SU-DHL-6 (cell line): Measurements from ENCODE around the gene WFIKKN1.
"Not testable (repeated sequence)": the region's sequence is repeated elsewhere in the genome, so short reads cannot be mapped to it uniquely, and the experiment has no call there.

Experiments used
- H2AFZ ChIP-seq: fragments of 200-600 bp; sonication (generic); 2 replicates; pipeline ENCODE4 v1.6.1; 2014; ENCODE audit warnings: low read depth, mild to moderate bottlenecking, moderate library complexity, mixed read lengths, antibody characterized with exemption, low read length; ENCODE audit not compliant: severe bottlenecking
- H3F3A ChIP-seq: fragments of 200-600 bp; shearing (Covaris generic); 2 replicates; pipeline ENCODE4 v1.6.0; 2016; ENCODE audit warnings: antibody characterized with exemption, mild to moderate bottlenecking; ENCODE audit not compliant: insufficient read depth
- H3K27ac ChIP-seq: fragments of 200-600 bp; sonication (generic); 2 replicates; pipeline ENCODE4 v1.5.1; 2016; ENCODE audit warnings: low read depth, mild to moderate bottlenecking, low read length, moderate library complexity, mixed read lengths
- H3K27me3 ChIP-seq: fragments of 200-600 bp; sonication (generic), shearing (Covaris generic); 2 replicates; pipeline ENCODE4 v1.6.0; 2014; ENCODE audit warnings: mild to moderate bottlenecking, low read length
- H3K36me3 ChIP-seq: fragments of 200-600 bp; sonication (generic); 2 replicates; pipeline ENCODE4 v1.6.1; 2014; ENCODE audit warnings: mild to moderate bottlenecking, low read length, mixed read lengths
- H3K4me2 ChIP-seq: fragments of 300-600, 200-600 bp; shearing (Covaris generic), sonication (generic); 2 replicates; pipeline ENCODE4 v1.6.0; 2014; ENCODE audit warnings: low read length, low read depth, mild to moderate bottlenecking; ENCODE audit not compliant: poor library complexity, severe bottlenecking
- H3K4me3 ChIP-seq: fragments of 200-600 bp; sonication (generic); 2 replicates; pipeline ENCODE4 v1.5.1; 2014; ENCODE audit warnings: antibody characterized with exemption, low read length, mild to moderate bottlenecking, mixed read lengths; ENCODE audit not compliant: insufficient read depth, poor library complexity, severe bottlenecking
- H3K79me2 ChIP-seq: fragments of 200-600 bp; sonication (generic); 2 replicates; pipeline ENCODE4 v1.6.1; 2014; ENCODE audit warnings: mild to moderate bottlenecking, low read length, moderate library complexity; ENCODE audit not compliant: insufficient read depth
- H3K9ac ChIP-seq: fragments of 200-600 bp; sonication (generic); 2 replicates; pipeline ENCODE4 v1.7.0; 2014; ENCODE audit warnings: mild to moderate bottlenecking, low read length
- H3K9me2 ChIP-seq: fragments of 200-600 bp; sonication (generic); replicated peaks from 2 replicates; pipeline ENCODE4 v1.6.1; 2014; ENCODE audit warnings: low read length; ENCODE audit not compliant: insufficient read depth
- H3K9me3 ChIP-seq: fragments of 200-600 bp; sonication (generic); 2 replicates; pipeline ENCODE4 v1.6.1; 2014; ENCODE audit warnings: low read length, mixed read lengths; ENCODE audit not compliant: insufficient read depth
- H4K20me1 ChIP-seq: fragments of 200-600 bp; sonication (generic); 2 replicates; pipeline ENCODE4 v1.6.1; 2014; ENCODE audit warnings: low read depth, mild to moderate bottlenecking, antibody characterized with exemption, low read length, moderate library complexity, mixed read lengths
- EZH2phosphoT487 ChIP-seq: fragments of 200-600 bp; sonication (generic), shearing (Covaris generic); conservative IDR thresholded peaks from 2 replicates; pipeline ENCODE4 v1.6.1; 2018; ENCODE audit warnings: mild to moderate bottlenecking, antibody characterized with exemption, low read length, moderate library complexity, mixed read lengths
- TF ChIP-seq, protein P1 (sequence below): fragments of 200-600 bp; sonication (generic); IDR thresholded peaks from one replicate; pipeline ENCODE4 v1.5.1; 2017; ENCODE audit warnings: antibody characterized with exemption, mild to moderate bottlenecking, low read length, moderate library complexity; ENCODE audit not compliant: insufficient read depth, poor library complexity, severe bottlenecking

The WFIKKN1 gene

DNA sequence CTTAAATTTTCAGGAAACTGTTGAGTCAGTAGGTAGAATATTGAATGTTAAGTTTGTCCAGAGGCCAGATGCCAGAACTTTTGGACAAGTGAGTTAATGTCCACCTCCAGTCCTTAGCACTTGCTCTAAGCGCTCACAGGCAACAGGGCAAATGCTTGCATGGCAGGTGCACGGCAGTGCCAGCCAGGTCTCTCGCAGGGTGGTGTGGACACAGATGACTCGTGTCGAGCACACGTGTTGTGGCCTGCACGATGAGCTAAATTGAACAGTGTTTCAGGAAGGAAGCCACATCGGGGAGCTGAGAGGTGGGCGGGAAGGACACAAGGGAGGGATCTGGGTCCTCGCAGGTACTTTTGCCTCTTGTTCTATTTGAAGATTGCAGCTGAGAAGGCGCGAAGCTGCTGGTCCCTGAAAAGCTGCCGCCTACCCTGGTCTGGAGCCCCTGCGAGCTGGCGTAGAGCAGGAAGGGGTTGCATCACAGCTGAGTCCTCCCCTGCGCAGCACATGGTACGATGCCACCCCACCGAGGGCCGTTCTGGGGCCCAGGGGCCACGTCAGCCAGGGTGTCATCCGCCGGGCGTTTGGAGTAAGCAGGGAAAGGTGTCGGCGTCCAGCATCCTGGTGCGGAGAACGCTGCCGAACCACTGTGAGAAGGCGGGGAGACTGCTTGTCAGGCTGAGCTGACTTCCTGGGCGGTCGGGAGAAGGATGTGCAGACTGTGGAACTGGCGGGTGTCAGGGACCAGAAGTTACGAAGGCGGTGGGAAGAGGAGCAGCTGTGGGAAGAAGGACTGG, 34.6 kb upstream of the WFIKKN1 start:
- Histone ChIP-seq H3K9me3 (no peaks in the 10 kb centered on the region), H3K27ac (no peak overlapping the region), H3K27me3 (no peaks in the 10 kb centered on the region), H3K4me3 (no peak overlapping the region), H3F3A (no peaks in the 10 kb centered on the region), H3K79me2 (peaks cover 7% of the 10 kb centered on the region; the same call in 1 of the 2 replicates), H3K36me3 (no peaks in the 10 kb centered on the region), H4K20me1 (no peaks in the 10 kb centered on the region), H3K9me2 (no peaks in the 10 kb centered on the region), H3K9ac (no peak overlapping the region), H3K4me2 (no peak overlapping the region), H2AFZ (no peak overlapping the region)
- TF ChIP-seq EZH2phosphoT487, result no peak
- TF ChIP-seq, protein P1, sequence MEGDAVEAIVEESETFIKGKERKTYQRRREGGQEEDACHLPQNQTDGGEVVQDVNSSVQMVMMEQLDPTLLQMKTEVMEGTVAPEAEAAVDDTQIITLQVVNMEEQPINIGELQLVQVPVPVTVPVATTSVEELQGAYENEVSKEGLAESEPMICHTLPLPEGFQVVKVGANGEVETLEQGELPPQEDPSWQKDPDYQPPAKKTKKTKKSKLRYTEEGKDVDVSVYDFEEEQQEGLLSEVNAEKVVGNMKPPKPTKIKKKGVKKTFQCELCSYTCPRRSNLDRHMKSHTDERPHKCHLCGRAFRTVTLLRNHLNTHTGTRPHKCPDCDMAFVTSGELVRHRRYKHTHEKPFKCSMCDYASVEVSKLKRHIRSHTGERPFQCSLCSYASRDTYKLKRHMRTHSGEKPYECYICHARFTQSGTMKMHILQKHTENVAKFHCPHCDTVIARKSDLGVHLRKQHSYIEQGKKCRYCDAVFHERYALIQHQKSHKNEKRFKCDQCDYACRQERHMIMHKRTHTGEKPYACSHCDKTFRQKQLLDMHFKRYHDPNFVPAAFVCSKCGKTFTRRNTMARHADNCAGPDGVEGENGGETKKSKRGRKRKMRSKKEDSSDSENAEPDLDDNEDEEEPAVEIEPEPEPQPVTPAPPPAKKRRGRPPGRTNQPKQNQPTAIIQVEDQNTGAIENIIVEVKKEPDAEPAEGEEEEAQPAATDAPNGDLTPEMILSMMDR, result no peak

DNA sequence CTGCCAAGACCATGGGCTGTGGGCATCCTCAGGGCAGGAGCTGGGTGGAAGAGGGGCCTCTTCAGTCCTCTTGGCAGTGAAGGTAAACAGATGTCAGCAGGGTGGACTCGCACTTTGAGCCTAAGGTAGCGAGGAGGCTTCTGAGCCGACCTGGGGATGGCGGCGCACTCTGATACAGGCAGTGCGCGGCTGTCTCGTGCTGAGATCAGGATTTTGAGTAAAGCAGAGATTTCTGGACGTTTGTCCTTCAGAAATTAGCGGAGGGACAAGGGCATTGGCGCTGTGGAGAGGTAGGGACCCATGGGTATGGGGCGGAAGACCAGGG, 34.1 kb upstream of the WFIKKN1 start:
- Histone ChIP-seq H3K4me3 (no peak overlapping the region), H3F3A (no peaks in the 10 kb centered on the region), H3K9me3 (no peaks in the 10 kb centered on the region), H3K36me3 (no peaks in the 10 kb centered on the region), H3K4me2 (no peak overlapping the region), H2AFZ (no peak overlapping the region), H3K79me2 (peaks cover 7% of the 10 kb centered on the region; the same call in 1 of the 2 replicates), H3K9me2 (no peaks in the 10 kb centered on the region), H4K20me1 (no peaks in the 10 kb centered on the region), H3K9ac (no peak overlapping the region), H3K27me3 (no peaks in the 10 kb centered on the region), H3K27ac (no peak overlapping the region)
- TF ChIP-seq, protein P1, result no peak
- TF ChIP-seq EZH2phosphoT487, result no peak

DNA sequence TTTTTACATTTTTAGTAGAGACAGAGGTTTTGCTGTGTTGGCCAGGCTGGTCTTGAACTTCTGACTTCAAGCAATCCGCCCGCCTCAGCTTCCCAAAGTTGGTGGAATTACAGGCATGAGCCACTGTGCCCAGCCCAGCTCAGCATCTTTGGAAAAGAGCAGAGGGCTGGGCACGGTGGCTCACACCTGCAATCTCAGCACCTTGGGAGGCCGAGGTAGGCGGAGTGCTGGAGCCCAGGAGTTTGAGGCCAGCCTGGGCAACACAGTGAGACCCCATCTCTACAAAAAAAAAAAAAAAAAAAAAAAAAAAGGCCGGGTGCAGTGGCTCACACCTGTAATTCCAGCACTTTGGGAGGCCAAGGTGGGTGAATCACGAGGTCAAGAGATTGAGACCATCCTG, 33.1 kb upstream of the WFIKKN1 start:
- H4K20me1 ChIP-seq, H3K79me2 ChIP-seq, H3K9me3 ChIP-seq: not testable (repeated sequence)

More for the DNA sequence above, 33.1 kb upstream of the WFIKKN1 start:
- H3K4me2 ChIP-seq, H2AFZ ChIP-seq, H3K36me3 ChIP-seq, H3K27me3 ChIP-seq, H3K9ac ChIP-seq, H3K4me3 ChIP-seq, H3K27ac ChIP-seq, H3F3A ChIP-seq, H3K9me2 ChIP-seq: not testable (repeated sequence)
